Activated CD4-positive, alpha-beta memory T cell treated with anti-CD3 and anti-CD28 coated beads, Interleukin-2, amount 10 ng/mL, durations not matched to agents 7 days and 5 days (primary cell): ENCODE data around the gene RNF212B. TPM values are rescaled to one million over a fixed set of nuclear protein-coding genes. Genes with fewer than 3 reads are reported as not detected.

ENCODE experiments used
- CTCF ChIA-PET: fragments of 350-600 bp; sonication (Branson Sonifier 250); formaldehyde crosslinking; loops from one replicate; lab custom pipeline; 2021; ENCODE audit warnings: antibody characterized with exemption, inconsistent platforms; lab: Charles Lee
- POLR2A ChIA-PET: fragments of 350-600 bp; sonication (Branson Sonifier 250); formaldehyde crosslinking; loops from one replicate; lab custom pipeline; 2021; ENCODE audit warnings: antibody characterized with exemption; lab: Charles Lee
- DNase-seq: peaks from one replicate; pipeline ENCODE4 v3.0.0-alpha.2; 2020
- H3K27ac Mint-ChIP-seq: one replicate; pipeline ENCODE4 v1.8.0; 2021; ENCODE audit warnings: mild to moderate bottlenecking, mixed read lengths
- H3K27me3 Mint-ChIP-seq: one replicate; pipeline ENCODE4 v1.8.0; 2021; ENCODE audit warnings: mixed read lengths
- H3K36me3 Mint-ChIP-seq: one replicate; pipeline ENCODE4 v1.8.0; 2021; ENCODE audit warnings: low read depth, mixed read lengths
- H3K4me1 Mint-ChIP-seq: one replicate; pipeline ENCODE4 v1.8.0; 2021; ENCODE audit warnings: mixed read lengths
- H3K4me3 Mint-ChIP-seq: one replicate; pipeline ENCODE4 v1.8.0; 2021; ENCODE audit warnings: mild to moderate bottlenecking, mixed read lengths
- H3K9me3 Mint-ChIP-seq: one replicate; pipeline ENCODE4 v1.8.0; 2021; ENCODE audit warnings: mixed read lengths
- total RNA-seq, 2 experiments: library from RNA; stranded (reverse); gene quantifications; one replicate each; pipeline ENCODE4 v1.2.3, GENCODE V29; 2021

RNF212B gene
- total RNA-seq, 2 experiments from 2014 or later, result not detected

- peaks cover 31% of the 10 kb centered on the region for H3K4me1 Mint-ChIP-seq
- peaks cover 5% of the 10 kb centered on the region for H3K9me3 Mint-ChIP-seq
- peaks cover 36% of the 10 kb centered on the region for H3K36me3 Mint-ChIP-seq
- ChIA-PET CTCF (interaction anchor here (0.5 to 4.6 kb wide), 11 partner anchors 14 to 390 kb away, joined by 3 to 58 read pairs (median 4); partner anchors contain the start of genes BCL2L2, HOMEZ and PPP1R3E), POLR2A (interaction anchor here (0.9 to 7.2 kb wide), 13 partner anchors 14 to 731 kb away, joined by 3 to 282 read pairs (median 5); partner anchors contain the start of genes ACIN1, BCL2L2, C14orf119 and DAD1)
- H3K27ac Mint-ChIP-seq, result peak overlapping the region; percentile 95
- no peaks in the 10 kb centered on the region for H3K27me3 Mint-ChIP-seq
- peak overlapping the region; percentile 87 for H3K4me3 Mint-ChIP-seq
- no peak for DNase-seq
Measured at GRCh38 chr14:23319746-23320583, 82.2 kb downstream of the RNF212B start.

- Mint-ChIP-seq H3K36me3 (peaks cover 43% of the 10 kb centered on the region), H3K4me3 (peak within 1 kb of the TSS; percentile 87), H3K9me3 (peaks cover 5% of the 10 kb centered on the region), H3K4me1 (peaks cover 31% of the 10 kb centered on the region), H3K27ac (peak within 1 kb of the TSS; percentile 95), H3K27me3 (no peaks in the 10 kb centered on the region)
- POLR2A ChIA-PET, result interaction anchor here (0.6 to 7.2 kb wide), 29 partner anchors 10 to 1464 kb away, joined by 3 to 282 read pairs (median 4); partner anchors contain the start of genes ACIN1, BCL2L2, C14orf119 and DAD1
- DNase-seq, result peak; percentile 99
- CTCF ChIA-PET, result interaction anchor here (0.5 to 4.6 kb wide), 22 partner anchors 15 to 793 kb away, joined by 3 to 58 read pairs (median 4); partner anchors contain the start of genes ACIN1, BCL2L2, C14orf119 and DCAF11
Measured at GRCh38 chr14:23320584-23321571, 83.1 kb downstream of the RNF212B start, which contains the start of gene PABPN1. Gene PABPN1 (plus strand): TSS chr14:23321457. CDS start chr14:23321470, 13 bp downstream.

- Mint-ChIP-seq H3K27me3 (no peaks in the 10 kb centered on the region), H3K4me1 (peaks cover 31% of the 10 kb centered on the region), H3K36me3 (peaks cover 48% of the 10 kb centered on the region), H3K9me3 (peaks cover 5% of the 10 kb centered on the region), H3K27ac (peak overlapping the region; percentile 72), H3K4me3 (peak overlapping the region; percentile 87)
- POLR2A ChIA-PET, result interaction anchor here (0.6 to 7.2 kb wide), 28 partner anchors 9 to 1465 kb away, joined by 3 to 282 read pairs (median 4); partner anchors contain the start of genes ACIN1, BCL2L2, C14orf119 and DAD1
- peak; percentile 74 for DNase-seq
- CTCF ChIA-PET, result interaction anchor here (0.5 to 4.6 kb wide), 26 partner anchors 11 to 1100 kb away, joined by 3 to 58 read pairs (median 4); partner anchors contain the start of genes ACIN1, C14orf119, HOMEZ and PPP1R3E
Measured at GRCh38 chr14:23321572-23322547, 84.1 kb downstream of the RNF212B start.

Other genes with a start within 250 kb of the RNF212B start
- gene C14orf93, start 227.8 kb upstream of the RNF212B start, total RNA-seq, result 10 to 100 TPM in 1 of 2 experiments, 1 to 10 TPM in 1; 9.4 to 10.4 TPM
- 10 to 100 TPM; 55.0 to 57.5 TPM for gene PSMB5, start 203.0 kb upstream of the RNF212B start, total RNA-seq
- gene PSMB11, start 195.7 kb upstream of the RNF212B start, total RNA-seq, result not detected
- gene CDH24, start 180.4 kb upstream of the RNF212B start, total RNA-seq, result 1 to 10 TPM; 1.6 to 2.0 TPM
- 100 to 1,000 TPM; 166 to 167 TPM for gene ACIN1, start 142.8 kb upstream of the RNF212B start, total RNA-seq
- 10 to 100 TPM; 49.2 to 55.5 TPM for gene C14orf119, start 142.4 kb upstream of the RNF212B start, total RNA-seq
- not detected for gene CIROP, start 132.9 kb upstream of the RNF212B start, total RNA-seq
- gene CEBPE, start 118.7 kb upstream of the RNF212B start, total RNA-seq, result under 1 TPM; 0.25 to 0.83 TPM
- under 1 TPM; 0.76 to 0.93 TPM for gene SLC7A8, start 54.3 kb upstream of the RNF212B start, total RNA-seq
- 10 to 100 TPM; 11.7 to 11.9 TPM for gene HOMEZ, start 48.2 kb downstream of the RNF212B start, total RNA-seq
- 10 to 100 TPM; 29.7 to 34.4 TPM for gene PPP1R3E, start 64.9 kb downstream of the RNF212B start, total RNA-seq
- 1 to 10 TPM; 2.1 to 4.1 TPM for gene BCL2L2, start 68.9 kb downstream of the RNF212B start, total RNA-seq
- 100 to 1,000 TPM; 194 to 198 TPM for gene PABPN1, start 83.5 kb downstream of the RNF212B start, total RNA-seq
- gene SLC22A17, start 115.0 kb downstream of the RNF212B start, total RNA-seq, result 1 to 10 TPM; 2.0 TPM
- not detected for gene EFS, start 127.2 kb downstream of the RNF212B start, total RNA-seq
- not detected for gene IL25, start 134.9 kb downstream of the RNF212B start, total RNA-seq
- not detected for gene CMTM5, start 139.1 kb downstream of the RNF212B start, total RNA-seq
- gene MYH6, start 170.3 kb downstream of the RNF212B start, total RNA-seq, result under 1 TPM; 0.08 to 0.10 TPM
- gene MYH7, start 197.7 kb downstream of the RNF212B start, total RNA-seq, result under 1 TPM in 1 of 2 experiments, not detected in 1; 0.05 TPM
- gene NGDN, start 231.8 kb downstream of the RNF212B start, total RNA-seq, result 10 to 100 TPM; 34.8 to 39.0 TPM